HepG2 (cell line): ENCODE measurements around the gene RHOBTB3. TPM values are rescaled to one million over a fixed set of nuclear protein-coding genes. Genes with fewer than 3 reads are reported as not detected.

Source experiments
- ATF7-NPFF ChIP-seq: sonication (generic); formaldehyde crosslinking; IDR thresholded peaks from 2 replicates; pipeline ENCODE4 v1.8.1; 2023; ENCODE audit warnings: mild to moderate bottlenecking, low read depth, missing genetic modification reagents, moderate library complexity
- CAMTA2 ChIP-seq: sonication (generic); formaldehyde crosslinking; IDR thresholded peaks from 2 replicates; pipeline ENCODE4 v1.4.0; 2020; ENCODE audit warnings: mild to moderate bottlenecking, missing genetic modification reagents, borderline replicate concordance
- ESRRA ChIP-seq: sonication (generic); formaldehyde crosslinking; IDR thresholded peaks from 2 replicates; pipeline ENCODE4 v1.5.1; 2020; ENCODE audit warnings: mild to moderate bottlenecking, low read depth, missing genetic modification reagents
- FOXC1 ChIP-seq: sonication (generic); formaldehyde crosslinking; IDR thresholded peaks from 2 replicates; pipeline ENCODE4 v1.8.0; 2022; ENCODE audit warnings: mild to moderate bottlenecking, missing genetic modification reagents, borderline replicate concordance
- FOXK2 ChIP-seq: fragments of 450-650 bp; IDR thresholded peaks from 2 replicates; pipeline ENCODE4 v1.6.1; 2016
- GLI4 ChIP-seq: sonication (generic); formaldehyde crosslinking; IDR thresholded peaks from 2 replicates; pipeline ENCODE4 v1.5.1; 2020; ENCODE audit warnings: missing genetic modification reagents, mild to moderate bottlenecking, moderate library complexity, borderline replicate concordance
- RBAK ChIP-seq: sonication (generic); formaldehyde crosslinking; IDR thresholded peaks from 2 replicates; pipeline ENCODE4 v1.5.1; 2020; ENCODE audit warnings: mild to moderate bottlenecking, missing genetic modification reagents
- REL ChIP-seq: sonication (generic); formaldehyde crosslinking; conservative IDR thresholded peaks from 2 replicates; pipeline ENCODE4 v1.8.0; 2022; ENCODE audit warnings: mild to moderate bottlenecking, missing genetic modification reagents, moderate library complexity
- RNF2 ChIP-seq: fragments of 450-650 bp; conservative IDR thresholded peaks from 2 replicates; pipeline ENCODE4 v1.6.1; 2016; ENCODE audit warnings: low read depth
- SCMH1 ChIP-seq: sonication (generic); formaldehyde crosslinking; IDR thresholded peaks from 2 replicates; pipeline ENCODE4 v1.9.0; 2021; ENCODE audit warnings: missing genetic modification reagents, mild to moderate bottlenecking, borderline replicate concordance
- TOPORS ChIP-seq: sonication (generic); formaldehyde crosslinking; IDR thresholded peaks from 2 replicates; pipeline ENCODE4 v1.8.0; 2023; ENCODE audit warnings: mild to moderate bottlenecking, missing genetic modification reagents
- XBP1 ChIP-seq: sonication (generic); formaldehyde crosslinking; IDR thresholded peaks from 2 replicates; pipeline ENCODE4 v1.5.0; 2020; ENCODE audit warnings: missing genetic modification reagents
- ZNF256 ChIP-seq: sonication (generic); formaldehyde crosslinking; conservative IDR thresholded peaks from 2 replicates; pipeline ENCODE4 v1.4.0; 2020; ENCODE audit warnings: missing genetic modification reagents
- ZNF367 ChIP-seq: sonication (generic); formaldehyde crosslinking; IDR thresholded peaks from 2 replicates; pipeline ENCODE4 v1.4.0; 2020; ENCODE audit warnings: missing genetic modification reagents, borderline replicate concordance
- ZNF589 ChIP-seq: sonication (generic); formaldehyde crosslinking; conservative IDR thresholded peaks from 2 replicates; pipeline ENCODE4 v1.8.0; 2022; ENCODE audit warnings: mild to moderate bottlenecking, moderate library complexity, missing genetic modification reagents
- ZNF709 ChIP-seq: sonication (generic); formaldehyde crosslinking; IDR thresholded peaks from 2 replicates; pipeline ENCODE4 v1.5.0; 2020; ENCODE audit warnings: mild to moderate bottlenecking, missing genetic modification reagents
- ZNF782 ChIP-seq: sonication (generic); formaldehyde crosslinking; IDR thresholded peaks from 2 replicates; pipeline ENCODE4 v1.4.0; 2020; ENCODE audit warnings: missing genetic modification reagents, mild to moderate bottlenecking, borderline replicate concordance
- polyA plus RNA-seq, 8 experiments: library from polyadenylated mRNA; depleted of rRNA in 3 of 8; stranded (reverse) in 7 of 8; unstranded in 1 of 8; fragments of >200 nt; fragmentation: Illumina TruSeq in 4 of 8; extraction: Trizol in 4 of 8; gene quantifications; 2 replicates each; pipeline versions ENCODE4 v1.2.1 to v1.2.3, GENCODE V29; 2011 to 2016; ENCODE audit warnings: low read depth in 4 of 8, missing spikeins in 1 of 8, mixed read lengths in 1 of 8; ENCODE audit not compliant: insufficient read depth in 1 of 8
- total RNA-seq, 5 experiments: library from RNA; depleted of rRNA; stranded (reverse); fragments of >200 nt; fragmentation: Illumina TruSeq; extraction: Trizol; gene quantifications; 2 replicates each; pipeline ENCODE4 v1.2.3, GENCODE V29; 2016; ENCODE audit warnings: low read depth in 1 of 5
- TF ChIP-seq, protein P1 (sequence below): sonication (generic); formaldehyde crosslinking; conservative IDR thresholded peaks from 2 replicates; pipeline ENCODE4 v1.8.1; 2023; ENCODE audit warnings: missing genetic modification reagents
- TF ChIP-seq, protein P2 (sequence below): sonication (generic); formaldehyde crosslinking; IDR thresholded peaks from 2 replicates; pipeline ENCODE4; 2020; ENCODE audit warnings: missing genetic modification reagents, mild to moderate bottlenecking, borderline replicate concordance

Gene RHOBTB3
- total and polyA plus RNA-seq, 2 of the 13 experiments (the other 11 are each of a cell fraction or from before 2014, with no cell fraction given), result 31.6 to 35.4 TPM

DNA sequence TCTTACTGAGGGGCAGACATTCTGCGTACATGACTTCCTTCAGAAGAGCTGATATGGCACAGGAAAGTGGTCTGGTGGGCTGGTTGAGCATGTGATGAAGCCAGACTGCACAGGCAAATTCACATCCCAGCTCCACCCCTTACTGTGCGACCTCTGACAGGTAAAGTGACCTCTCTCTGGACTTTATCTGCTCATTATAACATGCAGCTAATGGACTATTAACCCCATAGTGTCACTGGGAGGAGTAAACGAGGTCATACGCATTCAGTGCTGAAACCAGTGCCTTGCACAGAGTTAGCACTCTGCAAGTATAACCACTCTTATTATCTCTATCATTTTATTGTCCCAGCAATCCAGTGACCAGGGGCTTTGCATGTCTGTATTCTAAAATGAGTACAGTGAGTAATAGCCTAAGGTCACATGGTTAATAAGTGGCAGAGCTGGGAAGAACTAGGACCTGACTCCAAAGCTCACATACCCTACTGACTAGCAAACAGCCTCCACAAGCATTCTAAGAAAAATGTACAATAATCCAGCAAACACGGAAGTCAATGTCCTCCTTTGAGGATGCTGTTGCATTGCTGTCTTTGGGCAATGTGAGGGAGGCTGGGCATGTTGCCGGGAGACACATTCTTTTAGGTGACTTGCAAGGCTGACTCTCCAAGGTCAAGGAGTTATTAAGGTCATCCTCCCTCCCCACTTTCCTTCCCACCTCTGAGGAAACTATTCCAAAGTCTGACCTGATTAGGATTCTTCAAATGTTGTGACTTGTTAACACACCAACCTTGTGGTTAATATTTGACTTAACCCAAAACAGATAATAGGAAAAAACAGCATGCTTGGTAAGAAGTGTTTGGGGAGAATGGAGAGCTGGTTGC lies 72.4 kb downstream of the RHOBTB3 start (continued):
- TF ChIP-seq GLI4 (no peak), ZNF782 (CRISPR knock-in tag) (no peak), RBAK (CRISPR knock-in tag) (no peak), ESRRA (peak; percentile 85), ZNF256 (no peak), CAMTA2 (CRISPR knock-in tag) (no peak), TOPORS (CRISPR knock-in tag) (no peak), ZNF589 (CRISPR knock-in tag) (0 out of 2 replicates have a peak, but pooled peaks have one; percentile 19), FOXK2 (0 out of 2 replicates have a peak, but pooled peaks have one; percentile 8), ZNF367 (CRISPR knock-in tag) (no peak), SCMH1 (no peak), REL (CRISPR knock-in tag) (no peak), XBP1 (CRISPR knock-in tag) (no peak), ZNF709 (CRISPR knock-in tag) (no peak), FOXC1 (peak; percentile 68; the same call in 1 of the 2 replicates), RNF2 (no peak), ATF7-NPFF (no peak)
- TF ChIP-seq, protein P1, sequence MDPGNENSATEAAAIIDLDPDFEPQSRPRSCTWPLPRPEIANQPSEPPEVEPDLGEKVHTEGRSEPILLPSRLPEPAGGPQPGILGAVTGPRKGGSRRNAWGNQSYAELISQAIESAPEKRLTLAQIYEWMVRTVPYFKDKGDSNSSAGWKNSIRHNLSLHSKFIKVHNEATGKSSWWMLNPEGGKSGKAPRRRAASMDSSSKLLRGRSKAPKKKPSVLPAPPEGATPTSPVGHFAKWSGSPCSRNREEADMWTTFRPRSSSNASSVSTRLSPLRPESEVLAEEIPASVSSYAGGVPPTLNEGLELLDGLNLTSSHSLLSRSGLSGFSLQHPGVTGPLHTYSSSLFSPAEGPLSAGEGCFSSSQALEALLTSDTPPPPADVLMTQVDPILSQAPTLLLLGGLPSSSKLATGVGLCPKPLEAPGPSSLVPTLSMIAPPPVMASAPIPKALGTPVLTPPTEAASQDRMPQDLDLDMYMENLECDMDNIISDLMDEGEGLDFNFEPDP (CRISPR knock-in tag), result no peak
- TF ChIP-seq, protein P2, sequence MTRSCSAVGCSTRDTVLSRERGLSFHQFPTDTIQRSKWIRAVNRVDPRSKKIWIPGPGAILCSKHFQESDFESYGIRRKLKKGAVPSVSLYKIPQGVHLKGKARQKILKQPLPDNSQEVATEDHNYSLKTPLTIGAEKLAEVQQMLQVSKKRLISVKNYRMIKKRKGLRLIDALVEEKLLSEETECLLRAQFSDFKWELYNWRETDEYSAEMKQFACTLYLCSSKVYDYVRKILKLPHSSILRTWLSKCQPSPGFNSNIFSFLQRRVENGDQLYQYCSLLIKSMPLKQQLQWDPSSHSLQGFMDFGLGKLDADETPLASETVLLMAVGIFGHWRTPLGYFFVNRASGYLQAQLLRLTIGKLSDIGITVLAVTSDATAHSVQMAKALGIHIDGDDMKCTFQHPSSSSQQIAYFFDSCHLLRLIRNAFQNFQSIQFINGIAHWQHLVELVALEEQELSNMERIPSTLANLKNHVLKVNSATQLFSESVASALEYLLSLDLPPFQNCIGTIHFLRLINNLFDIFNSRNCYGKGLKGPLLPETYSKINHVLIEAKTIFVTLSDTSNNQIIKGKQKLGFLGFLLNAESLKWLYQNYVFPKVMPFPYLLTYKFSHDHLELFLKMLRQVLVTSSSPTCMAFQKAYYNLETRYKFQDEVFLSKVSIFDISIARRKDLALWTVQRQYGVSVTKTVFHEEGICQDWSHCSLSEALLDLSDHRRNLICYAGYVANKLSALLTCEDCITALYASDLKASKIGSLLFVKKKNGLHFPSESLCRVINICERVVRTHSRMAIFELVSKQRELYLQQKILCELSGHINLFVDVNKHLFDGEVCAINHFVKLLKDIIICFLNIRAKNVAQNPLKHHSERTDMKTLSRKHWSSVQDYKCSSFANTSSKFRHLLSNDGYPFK (CRISPR knock-in tag), result no peak
